Adipocyte (in vitro differentiated cells): ENCODE measurements around the gene TMC6.

Experiments used
- DNase-seq: peaks from one replicate; pipeline ENCODE4 v3.0.0-alpha.2; 2015; ENCODE audit warnings: low read depth
- H3K27me3 ChIP-seq: replicated peaks from 2 replicates; pipeline ENCODE4 v1.7.0; 2013; ENCODE audit warnings: mild to moderate bottlenecking, low read length, moderate library complexity; ENCODE audit not compliant: control insufficient read depth, insufficient read depth
- H3K36me3 ChIP-seq: 2 replicates; pipeline ENCODE4 v1.7.0; 2013; ENCODE audit warnings: low read length, mild to moderate bottlenecking, moderate library complexity; ENCODE audit not compliant: control insufficient read depth, insufficient read depth, severe bottlenecking
- H3K4me1 ChIP-seq: 2 replicates; pipeline ENCODE4 v1.7.0; 2013; ENCODE audit warnings: mild to moderate bottlenecking, low read length, moderate library complexity; ENCODE audit not compliant: control insufficient read depth, insufficient read depth
- H3K4me3 ChIP-seq: 2 replicates; pipeline ENCODE4 v1.7.0; 2013; ENCODE audit warnings: mild to moderate bottlenecking, low read length, moderate library complexity
- H3K9ac ChIP-seq: 2 replicates; pipeline ENCODE4 v1.7.0; 2013; ENCODE audit warnings: mild to moderate bottlenecking, low read length, moderate library complexity
- H3K9me3 ChIP-seq: 2 replicates; pipeline ENCODE4 v1.7.0; 2013; ENCODE audit warnings: mild to moderate bottlenecking, low read length, moderate library complexity; ENCODE audit not compliant: control insufficient read depth

The TMC6 gene

DNA sequence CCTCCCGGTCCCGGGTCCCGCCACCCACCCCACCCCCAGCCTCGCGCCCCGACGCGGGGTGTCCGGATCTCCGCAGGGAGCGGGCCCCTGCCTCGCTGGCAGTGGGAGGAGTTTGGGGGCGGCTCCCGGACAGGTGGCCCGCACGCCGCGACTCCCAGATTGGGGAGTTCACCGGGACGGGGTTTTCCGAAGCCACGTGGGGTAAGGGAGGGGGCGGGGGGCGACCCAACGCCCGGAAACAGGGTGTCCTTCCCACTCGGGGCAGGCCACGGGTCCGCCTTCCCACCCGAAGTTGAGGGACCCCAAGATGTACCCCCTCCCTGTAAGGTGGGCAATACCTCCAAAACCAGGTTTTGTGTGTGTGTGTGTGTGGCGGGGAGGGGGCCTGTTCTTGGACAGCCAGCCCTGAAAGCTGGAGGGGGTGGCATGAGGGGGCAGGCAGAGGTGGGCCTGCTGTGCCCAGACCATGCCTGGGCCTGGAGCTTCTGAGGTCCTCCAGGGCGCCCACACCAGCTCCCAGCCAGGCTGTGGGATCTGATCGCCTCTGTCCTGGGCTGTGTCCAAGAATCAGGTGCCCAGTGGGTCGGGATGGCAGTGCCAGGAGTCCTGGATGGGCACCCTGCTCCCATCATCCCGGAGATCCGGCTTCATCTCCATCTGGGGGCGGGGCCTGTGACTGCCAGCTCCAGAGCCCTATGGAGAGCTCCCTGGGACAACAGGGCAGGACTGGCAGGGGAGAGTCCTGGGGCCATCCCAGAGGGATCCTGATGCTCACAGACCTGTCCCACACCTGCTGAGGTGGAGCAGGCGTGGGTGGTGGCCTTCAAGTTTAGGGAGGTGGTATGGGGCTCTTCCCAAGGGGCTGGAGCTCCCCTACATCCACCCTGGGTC lies 40.6 kb upstream of the TMC6 start:
- H3K9me3 ChIP-seq: no peaks in the 10 kb centered on the region
- H3K36me3 ChIP-seq: no peaks in the 10 kb centered on the region
- H3K27me3 ChIP-seq: no peaks in the 10 kb centered on the region
- peak overlapping the region; percentile 74 for H3K4me3 ChIP-seq
- DNase-seq: peak; percentile 62
- H3K4me1 ChIP-seq: peaks cover 2% of the 10 kb centered on the region
- peak overlapping the region; percentile 63 for H3K9ac ChIP-seq

DNA sequence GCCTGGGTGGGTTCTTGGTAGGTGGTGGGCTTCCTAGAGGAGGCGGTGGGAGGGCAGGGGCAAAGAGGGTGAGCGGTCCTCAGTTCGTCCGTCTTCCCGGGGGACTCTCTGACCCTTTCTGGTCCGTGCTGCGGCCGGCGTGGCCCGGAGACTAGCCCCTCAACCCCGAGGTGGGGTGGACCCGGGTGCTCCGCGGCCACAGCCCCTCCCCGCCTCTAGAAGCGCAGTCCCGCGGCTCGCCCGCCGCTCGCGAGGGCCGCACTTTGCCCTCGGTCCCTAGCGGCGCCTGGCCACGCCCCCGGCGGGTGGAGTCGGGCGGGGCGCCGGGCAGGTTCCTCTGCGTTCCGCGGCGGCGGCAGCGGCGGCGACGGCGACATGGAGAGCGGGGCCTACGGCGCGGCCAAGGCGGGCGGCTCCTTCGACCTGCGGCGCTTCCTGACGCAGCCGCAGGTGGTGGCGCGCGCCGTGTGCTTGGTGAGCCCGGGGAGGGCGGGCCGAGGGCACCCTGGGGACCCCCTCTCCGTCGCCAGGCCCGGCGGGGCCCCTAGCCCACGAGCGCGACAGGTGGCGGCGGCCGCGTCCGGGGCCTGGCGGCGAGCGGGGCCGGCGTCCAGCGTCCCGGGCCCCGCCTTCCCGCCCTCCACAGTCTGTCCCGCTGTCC lies 39.8 kb upstream of the TMC6 start, which contains the start of gene SYNGR2:
SYNGR2 (plus strand) TSS at position 340 of the 661 bp plus-strand sequence; CDS start at position 376, 36 bp downstream.
- no peaks in the 10 kb centered on the region for H3K4me1 ChIP-seq
- DNase-seq: peak; percentile 82

DNA sequence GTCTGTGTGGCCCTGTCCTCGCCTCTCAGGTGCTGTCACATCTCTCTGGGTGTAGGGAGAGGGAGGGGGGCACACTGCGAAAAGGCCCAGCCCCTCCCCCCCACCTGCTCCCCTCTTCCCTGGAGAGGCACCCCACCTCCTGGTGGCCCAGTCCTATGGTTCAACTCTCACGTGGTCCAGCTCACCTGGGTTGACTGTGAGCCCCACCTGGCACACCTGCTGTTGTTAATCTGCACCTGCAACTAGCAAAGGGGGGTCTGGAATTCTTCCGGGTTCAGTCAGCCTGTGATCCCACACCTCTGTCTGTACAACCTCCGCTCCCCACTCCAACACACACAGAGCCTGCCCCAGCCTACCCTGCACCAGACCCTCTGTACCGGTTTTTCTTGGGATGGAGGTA lies 37.9 kb upstream of the TMC6 start:
- no peaks in the 10 kb centered on the region for H3K4me1 ChIP-seq
- no peak overlapping the region for H3K4me3 ChIP-seq
- no peaks in the 10 kb centered on the region for H3K36me3 ChIP-seq
- H3K27me3 ChIP-seq: no peaks in the 10 kb centered on the region
- H3K9ac ChIP-seq: no peak overlapping the region
- no peaks in the 10 kb centered on the region for H3K9me3 ChIP-seq
- no peak for DNase-seq

More for the DNA sequence above, 39.8 kb upstream of the TMC6 start, which contains the start of gene SYNGR2:
- H3K36me3 ChIP-seq: no peaks in the 10 kb centered on the region
- H3K9me3 ChIP-seq: no peaks in the 10 kb centered on the region
- H3K27me3 ChIP-seq: no peaks in the 10 kb centered on the region
- peak within 1 kb of the TSS; percentile 74 for H3K4me3 ChIP-seq
- peak within 1 kb of the TSS; percentile 63 for H3K9ac ChIP-seq

DNA sequence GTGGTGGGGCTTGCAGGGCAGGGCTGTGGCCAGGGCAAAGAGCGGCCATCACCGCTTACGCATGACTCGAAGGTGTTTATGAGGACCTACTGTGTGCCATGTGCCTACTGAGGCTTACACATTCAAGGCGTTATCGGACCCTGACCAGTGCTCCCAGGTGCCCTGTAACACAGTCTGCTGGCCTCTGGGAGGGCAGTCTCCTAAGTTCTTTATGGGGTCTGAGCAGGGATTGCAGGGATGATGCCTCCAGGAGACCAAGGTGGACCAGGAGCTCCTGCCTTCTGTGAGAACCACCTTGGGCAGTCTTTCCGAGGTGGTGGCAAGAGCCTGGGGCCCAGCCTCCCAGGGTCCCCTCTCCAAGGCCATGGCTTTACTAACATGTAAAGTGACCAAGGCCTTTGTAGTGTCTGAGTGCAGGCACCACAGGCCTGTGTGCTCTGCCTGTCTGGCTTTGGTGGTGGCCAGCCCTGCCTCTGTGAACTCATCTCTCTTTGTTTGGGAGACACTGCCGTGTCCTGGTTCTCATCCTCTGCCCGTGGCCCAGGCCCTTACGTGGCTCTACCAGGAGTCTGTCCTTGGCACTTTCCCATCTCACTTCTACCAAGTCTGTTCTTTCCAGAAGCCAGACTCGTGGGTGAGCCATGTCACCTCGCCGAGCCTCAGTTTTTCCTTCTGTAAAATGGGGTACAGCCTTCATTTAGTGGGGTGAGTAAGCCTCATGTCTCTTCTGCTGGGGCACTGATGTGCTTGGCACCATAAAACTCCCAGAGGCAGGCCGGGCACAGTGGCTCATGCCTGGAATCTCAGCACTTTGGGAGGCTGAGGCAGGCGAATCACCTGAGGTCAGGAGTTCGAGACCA lies 36.4 kb upstream of the TMC6 start:
- Histone ChIP-seq H3K9me3 (no peaks in the 10 kb centered on the region), H3K36me3 (no peaks in the 10 kb centered on the region), H3K9ac (no peak overlapping the region), H3K27me3 (no peaks in the 10 kb centered on the region), H3K4me1 (peaks cover 3% of the 10 kb centered on the region), H3K4me3 (no peak overlapping the region)
- no peak for DNase-seq

- no peak for DNase-seq
- Histone ChIP-seq H3K4me3 (no peak overlapping the region), H3K27me3 (no peaks in the 10 kb centered on the region), H3K9ac (no peak overlapping the region), H3K36me3 (no peaks in the 10 kb centered on the region), H3K4me1 (peaks cover 9% of the 10 kb centered on the region), H3K9me3 (no peaks in the 10 kb centered on the region)
Observed at GRCh38 chr17:78163881-78164747, 35.6 kb upstream of the TMC6 start.

- Histone ChIP-seq H3K27me3 (no peaks in the 10 kb centered on the region), H3K9me3 (no peaks in the 10 kb centered on the region), H3K9ac (peak overlapping the region; percentile 27), H3K4me3 (no peak overlapping the region), H3K36me3 (no peaks in the 10 kb centered on the region), H3K4me1 (peaks cover 10% of the 10 kb centered on the region)
- DNase-seq: peak; percentile 8
Observed at GRCh38 chr17:78159575-78160158, 31.1 kb upstream of the TMC6 start.

- Histone ChIP-seq H3K9me3 (no peaks in the 10 kb centered on the region), H3K27me3 (no peaks in the 10 kb centered on the region), H3K9ac (no peak overlapping the region), H3K4me1 (peaks cover 14% of the 10 kb centered on the region), H3K36me3 (no peaks in the 10 kb centered on the region), H3K4me3 (no peak overlapping the region)
- no peak for DNase-seq
Observed at GRCh38 chr17:78154903-78155811, 26.6 kb upstream of the TMC6 start.

- Histone ChIP-seq H3K36me3 (no peaks in the 10 kb centered on the region), H3K27me3 (no peaks in the 10 kb centered on the region), H3K9me3 (no peaks in the 10 kb centered on the region), H3K4me3 (no peak overlapping the region), H3K9ac (no peak overlapping the region), H3K4me1 (peaks cover 7% of the 10 kb centered on the region)
- DNase-seq: no peak
Observed at GRCh38 chr17:78151514-78152008, 23.0 kb upstream of the TMC6 start.

DNA sequence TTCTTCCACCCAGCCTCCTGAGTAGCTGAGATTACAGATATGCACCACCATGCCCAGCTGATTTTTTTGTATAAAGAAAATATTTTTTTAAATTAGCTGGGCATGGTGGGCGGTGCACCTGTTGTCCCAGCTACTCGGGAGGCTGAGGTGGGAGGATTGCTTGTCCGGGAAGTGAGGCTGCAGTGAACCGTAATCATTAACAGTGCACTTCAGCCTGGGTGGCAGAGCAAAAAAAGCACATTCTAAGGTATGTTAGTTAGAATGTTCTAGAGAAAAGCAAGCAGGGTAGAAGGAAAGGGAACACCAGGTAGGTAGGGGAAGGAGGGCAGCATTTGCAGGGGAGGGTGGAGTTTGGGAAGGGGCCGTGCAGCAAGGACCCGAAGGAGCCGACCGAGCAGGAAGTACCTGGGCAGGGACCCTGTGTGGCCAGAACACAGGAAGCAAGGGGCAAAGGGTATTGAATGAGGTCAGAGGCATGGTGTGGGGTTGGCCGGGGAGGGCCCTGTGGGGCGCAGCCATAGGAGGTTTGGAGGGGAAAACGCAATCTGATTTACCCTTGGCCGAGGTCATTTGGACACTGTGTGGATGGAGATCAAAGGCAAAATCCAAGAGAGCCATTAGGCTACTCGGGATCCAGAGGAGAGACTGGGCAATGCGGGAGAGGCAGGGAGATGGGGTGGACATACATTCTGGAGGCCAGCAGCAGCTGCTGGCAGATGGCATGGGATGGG lies 19.9 kb upstream of the TMC6 start:
- no peak overlapping the region for H3K4me3 ChIP-seq
- peaks cover 4% of the 10 kb centered on the region for H3K27me3 ChIP-seq
- DNase-seq: no peak
- no peak overlapping the region for H3K9ac ChIP-seq
- H3K36me3 ChIP-seq: no peaks in the 10 kb centered on the region
- peaks cover 30% of the 10 kb centered on the region for H3K4me1 ChIP-seq
- no peaks in the 10 kb centered on the region for H3K9me3 ChIP-seq
